Tibial artery (tissue), 4 donors: ENCODE results near the gene NTRK2.
A peak's percentile ranks its signal among the peaks of the same experiment; 100 is the strongest.

Experiments used
- DNase-seq, 2 donors: peaks; one replicate each; pipeline ENCODE4 v3.0.0-alpha.2; 2019
- H3K27ac ChIP-seq, 2 donors: fragments of 200-600 bp; sonication (generic) in 1 of 2; 1 replicate in 1 of 2; 2 replicates in 1 of 2; pipeline ENCODE4 v1.5.1; 2018 to 2019; ENCODE audit warnings: mild to moderate bottlenecking in 1 of 2
- H3K27me3 ChIP-seq, 2 donors: fragments of 200-600 bp; sonication (generic) in 1 of 2; one replicate each; pipeline versions ENCODE4 v1.5.1 to v1.6.0; 2016 to 2019
- H3K36me3 ChIP-seq, 3 donors: fragments of 200-600 bp; sonication (generic) in 2 of 3; one replicate each; pipeline ENCODE4 v1.5.1; 2016 to 2019; ENCODE audit warnings: mild to moderate bottlenecking in 2 of 3
- H3K4me1 ChIP-seq, 4 donors: fragments of 200-600 bp; sonication (generic) in 2 of 4; 1 replicate in 3 of 4; 2 replicates in 1 of 4; pipeline ENCODE4 v1.5.1; 2016 to 2019
- H3K4me3 ChIP-seq, 2 donors: fragments of 200-600 bp; sonication (generic) in 1 of 2; 1 replicate in 1 of 2; 2 replicates in 1 of 2; pipeline ENCODE4 v1.5.1; 2018 to 2019; ENCODE audit warnings: mild to moderate bottlenecking in 2 of 2
- H3K9me3 ChIP-seq, 3 donors: fragments of 200-600 bp; sonication (generic) in 1 of 3; one replicate each; pipeline ENCODE4 v1.5.1; 2016 to 2019
- intact Hi-C: fragments of 100-400 bp; cut with DNase I; formaldehyde crosslinking; loops from one replicate; pipeline ENCODE4 v1.15.0; 2023; ENCODE audit warnings: low total_unique reads
- TF ChIP-seq, protein P1 (sequence below), 2 experiments: fragments of 200-600 bp in 1 of 2; fragments of 450-650 bp in 1 of 2; IDR thresholded peaks; one replicate each; pipeline ENCODE4 v1.5.1; 2017 to 2019; ENCODE audit warnings: antibody characterized with exemption in 2 of 2, mild to moderate bottlenecking in 1 of 2, moderate library complexity in 1 of 2

The NTRK2 gene

GRCh38 chr9:84852617-84853301 is 183.2 kb downstream of the NTRK2 start:
- H3K27ac ChIP-seq: peak overlapping the region; percentile 57 to 67
- no peak overlapping the region for H3K4me3 ChIP-seq
- intact Hi-C loops: no loop called here
- TF ChIP-seq, protein P1, sequence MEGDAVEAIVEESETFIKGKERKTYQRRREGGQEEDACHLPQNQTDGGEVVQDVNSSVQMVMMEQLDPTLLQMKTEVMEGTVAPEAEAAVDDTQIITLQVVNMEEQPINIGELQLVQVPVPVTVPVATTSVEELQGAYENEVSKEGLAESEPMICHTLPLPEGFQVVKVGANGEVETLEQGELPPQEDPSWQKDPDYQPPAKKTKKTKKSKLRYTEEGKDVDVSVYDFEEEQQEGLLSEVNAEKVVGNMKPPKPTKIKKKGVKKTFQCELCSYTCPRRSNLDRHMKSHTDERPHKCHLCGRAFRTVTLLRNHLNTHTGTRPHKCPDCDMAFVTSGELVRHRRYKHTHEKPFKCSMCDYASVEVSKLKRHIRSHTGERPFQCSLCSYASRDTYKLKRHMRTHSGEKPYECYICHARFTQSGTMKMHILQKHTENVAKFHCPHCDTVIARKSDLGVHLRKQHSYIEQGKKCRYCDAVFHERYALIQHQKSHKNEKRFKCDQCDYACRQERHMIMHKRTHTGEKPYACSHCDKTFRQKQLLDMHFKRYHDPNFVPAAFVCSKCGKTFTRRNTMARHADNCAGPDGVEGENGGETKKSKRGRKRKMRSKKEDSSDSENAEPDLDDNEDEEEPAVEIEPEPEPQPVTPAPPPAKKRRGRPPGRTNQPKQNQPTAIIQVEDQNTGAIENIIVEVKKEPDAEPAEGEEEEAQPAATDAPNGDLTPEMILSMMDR (IDR thresholded peaks at IDR 0.05): no peak
- no peak for DNase-seq
- peaks cover 0 to 56% (median 46%) of the 10 kb centered on the region in 4 donors for H3K4me1 ChIP-seq
- H3K27me3 ChIP-seq: no peaks in the 10 kb centered on the region
- H3K9me3 ChIP-seq: no peaks in the 10 kb centered on the region
- H3K36me3 ChIP-seq: no peaks in the 10 kb centered on the region

DNA sequence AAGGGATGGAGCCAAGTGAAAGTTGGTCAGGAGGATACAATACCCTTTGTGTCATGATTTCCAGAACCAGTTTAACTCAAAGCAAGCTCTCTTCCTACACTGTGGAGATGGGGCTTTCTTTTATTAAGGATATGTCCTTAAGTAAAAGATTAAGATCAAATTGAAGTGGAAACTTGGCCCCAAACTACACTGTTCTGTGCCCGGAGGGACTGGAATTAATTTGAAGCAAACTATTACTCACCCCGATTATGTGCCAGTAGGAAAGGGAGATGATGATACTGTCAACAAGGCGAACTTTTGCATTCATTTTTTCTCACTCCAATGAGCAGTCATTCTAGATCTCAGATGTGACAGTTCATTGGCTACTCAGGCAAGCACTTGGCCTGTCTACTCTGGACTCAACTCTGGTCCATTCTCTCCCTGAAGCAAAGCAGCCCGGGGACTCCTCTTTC is 186.7 kb downstream of the NTRK2 start:
- Histone ChIP-seq H3K36me3 (no peaks in the 10 kb centered on the region), H3K27me3 (no peaks in the 10 kb centered on the region), H3K4me3 (no peak overlapping the region), H3K27ac (peak overlapping the region; percentile 54 to 67), H3K9me3 (no peaks in the 10 kb centered on the region), H3K4me1 (peaks cover 0 to 78% (median 51%) of the 10 kb centered on the region in 4 donors)
- intact Hi-C loops: no loop called here
- DNase-seq: peak in 1 of 2 donors; percentile 61
- TF ChIP-seq, protein P1 (IDR thresholded peaks at IDR 0.05): no peak

DNA sequence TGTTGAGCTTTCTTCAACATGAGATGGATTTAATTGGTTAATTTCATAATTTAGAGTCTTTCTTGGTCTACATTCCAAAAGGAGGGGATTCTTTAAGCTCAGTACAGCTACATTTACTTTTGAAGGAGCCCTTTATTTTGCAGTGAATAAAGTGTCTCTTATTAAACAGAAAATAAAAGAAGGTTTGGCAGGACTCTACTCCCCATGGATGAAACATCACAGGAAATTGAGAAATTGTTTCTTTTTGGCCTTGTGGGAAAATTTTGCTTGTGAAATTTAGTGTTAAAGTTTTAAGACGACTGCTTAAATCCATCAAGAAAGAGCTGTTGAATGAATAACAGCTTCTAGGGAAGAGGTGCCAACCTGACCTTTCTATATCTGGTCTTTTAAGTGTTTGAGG is 187.7 kb downstream of the NTRK2 start:
- Histone ChIP-seq H3K4me3 (no peak overlapping the region), H3K36me3 (no peaks in the 10 kb centered on the region), H3K4me1 (peaks cover 0 to 78% (median 44%) of the 10 kb centered on the region in 4 donors), H3K27ac (peak overlapping the region; percentile 54 to 67), H3K9me3 (no peaks in the 10 kb centered on the region), H3K27me3 (no peaks in the 10 kb centered on the region)
- DNase-seq: no peak
- TF ChIP-seq, protein P1 (IDR thresholded peaks at IDR 0.05): no peak
- intact Hi-C loops: no loop called here

- Histone ChIP-seq H3K4me1 (peaks cover 0 to 78% (median 43%) of the 10 kb centered on the region in 4 donors), H3K27me3 (no peaks in the 10 kb centered on the region), H3K4me3 (no peak overlapping the region), H3K36me3 (no peaks in the 10 kb centered on the region), H3K27ac (peak overlapping the region in 1 of 2 donors; percentile 54), H3K9me3 (no peaks in the 10 kb centered on the region)
- no peak for DNase-seq
- intact Hi-C loops: no loop called here
- TF ChIP-seq, protein P1 (IDR thresholded peaks at IDR 0.05): no peak
Measured at GRCh38 chr9:84858364-84858763, 188.8 kb downstream of the NTRK2 start.

- TF ChIP-seq, protein P1 (IDR thresholded peaks at IDR 0.05): no peak
- Histone ChIP-seq H3K27ac (peak overlapping the region in 1 of 2 donors; percentile 20), H3K36me3 (no peaks in the 10 kb centered on the region), H3K27me3 (no peaks in the 10 kb centered on the region), H3K4me3 (no peak overlapping the region), H3K9me3 (no peaks in the 10 kb centered on the region), H3K4me1 (peaks cover 0 to 75% (median 38%) of the 10 kb centered on the region in 4 donors)
- intact Hi-C loops: no loop called here
- no peak for DNase-seq
Measured at GRCh38 chr9:84860249-84861115, 191.0 kb downstream of the NTRK2 start.
